ENCODE data around the gene GNA15.

The GNA15 gene

GRCh38 chr19:3213159-3213558 is 77.3 kb downstream of the GNA15 start:
- Histone ChIP-seq H3K27ac (no peak overlapping the region), H3K36me3 (peaks cover 0 to 15% (median 4%) of the 10 kb centered on the region in 3 donors), H3K4me3 (no peak overlapping the region), H3K4me1 (no peaks in the 10 kb centered on the region), H3K9me3 (no peaks in the 10 kb centered on the region), H3K27me3 (no peaks in the 10 kb centered on the region)
- intact Hi-C loops (cut with DNase I; ENCODE audit: low total_unique reads) = no loop called here
- DNase-seq = no peak
- TF ChIP-seq, protein P1, sequence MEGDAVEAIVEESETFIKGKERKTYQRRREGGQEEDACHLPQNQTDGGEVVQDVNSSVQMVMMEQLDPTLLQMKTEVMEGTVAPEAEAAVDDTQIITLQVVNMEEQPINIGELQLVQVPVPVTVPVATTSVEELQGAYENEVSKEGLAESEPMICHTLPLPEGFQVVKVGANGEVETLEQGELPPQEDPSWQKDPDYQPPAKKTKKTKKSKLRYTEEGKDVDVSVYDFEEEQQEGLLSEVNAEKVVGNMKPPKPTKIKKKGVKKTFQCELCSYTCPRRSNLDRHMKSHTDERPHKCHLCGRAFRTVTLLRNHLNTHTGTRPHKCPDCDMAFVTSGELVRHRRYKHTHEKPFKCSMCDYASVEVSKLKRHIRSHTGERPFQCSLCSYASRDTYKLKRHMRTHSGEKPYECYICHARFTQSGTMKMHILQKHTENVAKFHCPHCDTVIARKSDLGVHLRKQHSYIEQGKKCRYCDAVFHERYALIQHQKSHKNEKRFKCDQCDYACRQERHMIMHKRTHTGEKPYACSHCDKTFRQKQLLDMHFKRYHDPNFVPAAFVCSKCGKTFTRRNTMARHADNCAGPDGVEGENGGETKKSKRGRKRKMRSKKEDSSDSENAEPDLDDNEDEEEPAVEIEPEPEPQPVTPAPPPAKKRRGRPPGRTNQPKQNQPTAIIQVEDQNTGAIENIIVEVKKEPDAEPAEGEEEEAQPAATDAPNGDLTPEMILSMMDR (IDR thresholded peaks at IDR 0.05) = no peak

Measured in tibial artery (tissue), 4 donors.